Lower leg skin (tissue), 3 donors: ENCODE results near the gene LRP4.

ENCODE experiments used
- POLR2A ChIP-seq, 2 donors: fragments of 450-650 bp; IDR thresholded peaks; one replicate each; pipeline ENCODE4 v1.6.1; 2016 to 2017; ENCODE audit warnings: antibody characterized with exemption in 2 of 2, mild to moderate bottlenecking in 1 of 2, moderate library complexity in 1 of 2
- TF ChIP-seq, protein P1 (sequence below), 3 donors: fragments of 450-650 bp; IDR thresholded peaks; one replicate each; pipeline ENCODE4 v1.5.1; 2016; ENCODE audit warnings: antibody characterized with exemption in 3 of 3, mild to moderate bottlenecking in 3 of 3, moderate library complexity in 2 of 3

DNA sequence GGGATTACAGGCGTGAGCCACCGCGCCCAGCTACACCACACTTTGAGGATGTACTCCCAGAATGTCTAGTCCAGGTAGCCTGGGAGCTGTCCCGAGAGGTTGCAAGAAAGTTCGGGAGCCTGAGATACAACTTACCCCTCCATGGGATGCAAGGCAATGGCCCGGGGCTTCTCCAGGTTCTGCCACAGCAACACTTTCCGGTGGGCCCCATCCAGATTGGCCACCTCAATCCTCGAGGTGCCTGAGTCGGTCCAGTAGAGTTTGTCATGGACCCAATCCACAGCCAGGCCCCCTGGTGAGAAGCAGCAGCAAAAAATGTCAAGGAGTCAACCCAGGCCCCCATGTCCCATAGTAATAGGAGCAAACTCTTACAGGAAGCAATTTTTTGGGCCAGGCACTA lies 25.5 kb downstream of the LRP4 start:
- TF ChIP-seq, protein P1, sequence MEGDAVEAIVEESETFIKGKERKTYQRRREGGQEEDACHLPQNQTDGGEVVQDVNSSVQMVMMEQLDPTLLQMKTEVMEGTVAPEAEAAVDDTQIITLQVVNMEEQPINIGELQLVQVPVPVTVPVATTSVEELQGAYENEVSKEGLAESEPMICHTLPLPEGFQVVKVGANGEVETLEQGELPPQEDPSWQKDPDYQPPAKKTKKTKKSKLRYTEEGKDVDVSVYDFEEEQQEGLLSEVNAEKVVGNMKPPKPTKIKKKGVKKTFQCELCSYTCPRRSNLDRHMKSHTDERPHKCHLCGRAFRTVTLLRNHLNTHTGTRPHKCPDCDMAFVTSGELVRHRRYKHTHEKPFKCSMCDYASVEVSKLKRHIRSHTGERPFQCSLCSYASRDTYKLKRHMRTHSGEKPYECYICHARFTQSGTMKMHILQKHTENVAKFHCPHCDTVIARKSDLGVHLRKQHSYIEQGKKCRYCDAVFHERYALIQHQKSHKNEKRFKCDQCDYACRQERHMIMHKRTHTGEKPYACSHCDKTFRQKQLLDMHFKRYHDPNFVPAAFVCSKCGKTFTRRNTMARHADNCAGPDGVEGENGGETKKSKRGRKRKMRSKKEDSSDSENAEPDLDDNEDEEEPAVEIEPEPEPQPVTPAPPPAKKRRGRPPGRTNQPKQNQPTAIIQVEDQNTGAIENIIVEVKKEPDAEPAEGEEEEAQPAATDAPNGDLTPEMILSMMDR (IDR thresholded peaks at IDR 0.05): no peak
- TF ChIP-seq POLR2A (IDR thresholded peaks at IDR 0.05): no peak
